GM11168 (cell line): ENCODE data around the gene SAMD4A.

Experiments used
- in situ Hi-C: fragments of 300-500 bp; cut with MboI; formaldehyde crosslinking; loops from one replicate; pipeline ENCODE4 v1.12.0; 2022; ENCODE audit warnings: low sequenced_read_pairs; ENCODE audit not compliant: unreplicated experiment

Gene SAMD4A

GRCh38 chr14:54711812-54712464 lies 145.0 kb downstream of the SAMD4A start:
- in situ Hi-C loops = no loop called here

GRCh38 chr14:54712465-54713200 lies 145.7 kb downstream of the SAMD4A start:
- in situ Hi-C loops = no loop called here

DNA sequence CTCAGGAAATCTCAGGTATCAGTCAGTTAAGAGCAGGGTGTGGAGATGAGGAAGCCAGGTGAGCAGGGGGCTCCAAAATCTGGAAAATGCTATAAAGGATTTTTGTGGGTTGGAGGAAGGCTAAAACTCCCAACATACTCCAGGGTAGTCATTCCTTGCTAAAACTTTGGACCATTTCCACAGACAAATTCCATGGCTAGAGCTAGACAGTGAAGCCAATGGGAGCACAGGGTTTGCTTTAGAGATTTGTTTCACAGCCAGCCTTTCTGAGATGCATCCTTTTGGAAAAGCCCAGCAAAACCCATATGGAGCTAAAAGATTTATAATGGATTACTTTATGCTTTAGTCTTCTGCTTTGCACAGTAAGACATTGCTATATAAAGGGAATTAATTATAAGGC lies 146.5 kb downstream of the SAMD4A start:
- in situ Hi-C loops = no loop called here

DNA sequence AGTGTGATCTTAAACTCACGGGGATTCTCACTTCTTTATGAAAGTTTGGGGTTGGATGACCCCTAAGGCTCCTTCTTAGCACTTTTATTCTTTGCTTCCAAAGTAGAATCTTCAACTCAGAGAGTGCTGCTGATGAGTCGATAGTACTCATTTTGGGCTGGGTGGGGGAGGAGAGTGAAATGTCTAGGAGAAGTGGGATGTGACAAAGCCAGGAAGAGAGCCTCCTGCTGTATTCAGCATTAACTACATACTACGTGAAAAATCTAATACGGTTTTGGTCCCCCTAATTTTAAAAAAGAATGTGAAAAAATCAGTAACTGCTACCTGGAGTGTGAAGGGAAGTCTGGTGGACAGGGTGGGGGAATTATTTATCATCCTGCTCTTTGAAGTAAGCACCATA lies 148.3 kb downstream of the SAMD4A start:
- in situ Hi-C loops = no loop called here

DNA sequence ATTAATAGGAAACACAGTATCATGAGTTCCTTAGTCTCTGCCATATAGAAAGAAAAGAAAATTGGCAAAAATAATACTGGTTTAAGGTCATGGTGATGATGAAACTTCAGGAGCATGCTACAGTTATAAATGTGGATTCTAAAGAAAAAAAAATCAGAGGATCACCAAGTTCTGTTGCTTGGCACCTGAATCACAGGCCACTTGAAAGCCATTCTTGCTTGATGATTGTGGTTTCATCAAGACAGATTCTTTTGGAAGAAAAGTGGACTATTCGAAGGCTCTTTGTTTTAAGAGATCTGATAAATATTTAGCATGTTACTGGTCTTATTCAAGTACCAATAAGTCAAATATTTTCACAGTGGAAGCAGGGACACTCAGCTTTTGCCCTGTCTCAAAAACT lies 148.9 kb downstream of the SAMD4A start:
- in situ Hi-C loops = no loop called here

- in situ Hi-C loops = no loop called here
Observed at GRCh38 chr14:54716862-54717261, 149.9 kb downstream of the SAMD4A start.

DNA sequence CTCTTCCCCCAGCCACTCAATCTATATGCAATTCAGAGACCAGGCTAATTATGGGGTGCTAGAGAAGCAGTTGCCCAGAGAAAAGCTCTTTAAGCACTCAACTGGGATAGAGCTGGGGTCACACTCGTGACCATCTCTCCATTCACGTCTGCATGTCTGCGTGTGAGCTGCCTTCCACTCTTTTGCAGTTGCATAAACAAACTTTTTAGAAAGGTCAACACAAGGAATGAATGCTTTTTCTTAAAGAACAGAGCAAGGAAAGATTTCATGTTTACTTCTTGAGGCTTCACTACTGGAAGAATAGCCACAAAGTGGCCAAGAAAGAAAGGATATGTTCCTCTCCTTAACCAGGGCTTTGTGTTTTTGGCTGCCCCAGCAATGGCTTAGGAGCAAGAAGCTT lies 151.1 kb downstream of the SAMD4A start:
- in situ Hi-C loops = no loop called here

- in situ Hi-C loops = no loop called here
Observed at GRCh38 chr14:54719406-54719805, 152.5 kb downstream of the SAMD4A start.

GRCh38 chr14:54722791-54723432 lies 156.0 kb downstream of the SAMD4A start:
- in situ Hi-C loops = no loop called here

DNA sequence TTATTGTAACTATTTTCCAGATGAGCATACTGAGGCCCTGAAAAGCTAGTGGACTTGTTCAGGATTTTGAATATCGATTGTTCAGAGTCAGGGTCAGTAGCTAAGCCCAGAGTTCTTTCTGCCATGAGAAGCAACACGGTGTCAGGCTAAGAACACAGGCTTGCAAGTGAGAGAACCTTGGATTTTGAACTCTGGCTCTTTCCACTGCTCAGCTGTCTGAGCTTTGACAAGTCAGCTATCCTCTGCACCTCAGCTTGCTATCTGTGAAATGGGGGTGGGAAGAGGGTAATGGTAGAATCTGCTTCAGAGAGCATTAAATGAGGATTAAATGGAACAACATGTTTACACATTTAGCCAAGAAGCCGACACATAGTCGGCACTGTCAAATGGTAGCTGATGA lies 157.2 kb downstream of the SAMD4A start:
- in situ Hi-C loops = no loop called here

DNA sequence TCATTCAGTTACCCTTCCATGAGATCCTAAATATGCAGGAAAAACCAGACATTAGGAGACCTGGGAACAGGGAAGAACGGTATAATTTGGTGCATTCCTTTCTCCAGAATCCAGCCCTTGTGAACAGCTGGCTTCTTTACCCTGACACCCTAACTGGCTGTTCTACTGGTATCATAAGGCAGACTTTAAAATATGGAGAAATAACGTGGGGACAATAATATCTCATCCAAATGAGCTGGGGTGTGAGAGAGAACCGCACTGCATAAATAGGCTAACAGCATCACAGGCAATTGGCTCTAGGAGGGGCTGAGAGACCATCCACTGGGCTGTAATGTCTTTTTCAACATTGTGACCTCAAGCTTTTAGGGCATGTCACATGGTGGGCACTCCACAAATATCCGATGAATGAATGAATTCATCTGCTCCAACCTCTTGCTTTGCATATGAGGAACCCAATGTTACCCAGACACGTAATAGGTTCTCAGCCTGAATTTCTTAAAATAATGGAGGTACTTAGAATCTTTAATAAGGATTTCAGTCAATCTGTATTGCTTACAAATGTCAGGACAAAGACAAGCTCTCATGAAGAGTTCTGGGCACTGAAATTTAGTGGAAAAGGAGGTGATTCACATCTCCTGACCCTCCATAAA lies 157.9 kb downstream of the SAMD4A start:
- in situ Hi-C loops = no loop called here

DNA sequence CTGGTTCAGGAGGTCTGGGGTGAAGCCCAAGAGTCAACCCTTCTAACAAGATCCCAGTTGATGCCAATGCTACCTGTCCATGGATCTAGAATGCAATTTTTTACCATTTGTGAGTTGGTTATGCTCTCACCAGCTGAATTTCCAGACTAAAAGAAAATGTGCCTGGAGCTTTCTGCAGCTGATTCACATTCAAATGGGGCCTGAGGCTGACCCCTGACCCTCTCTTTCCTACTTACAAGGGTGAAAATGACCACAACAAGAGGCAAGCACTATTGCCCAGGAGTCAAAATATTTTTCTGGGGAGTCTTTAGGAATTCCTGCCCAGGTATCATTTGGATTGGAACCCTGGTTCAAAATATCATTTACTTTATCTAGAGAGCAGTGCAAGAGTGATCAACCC lies 159.1 kb downstream of the SAMD4A start:
- in situ Hi-C loops = no loop called here

- in situ Hi-C loops = no loop called here
Observed at GRCh38 chr14:54727929-54728328, 161.0 kb downstream of the SAMD4A start.

DNA sequence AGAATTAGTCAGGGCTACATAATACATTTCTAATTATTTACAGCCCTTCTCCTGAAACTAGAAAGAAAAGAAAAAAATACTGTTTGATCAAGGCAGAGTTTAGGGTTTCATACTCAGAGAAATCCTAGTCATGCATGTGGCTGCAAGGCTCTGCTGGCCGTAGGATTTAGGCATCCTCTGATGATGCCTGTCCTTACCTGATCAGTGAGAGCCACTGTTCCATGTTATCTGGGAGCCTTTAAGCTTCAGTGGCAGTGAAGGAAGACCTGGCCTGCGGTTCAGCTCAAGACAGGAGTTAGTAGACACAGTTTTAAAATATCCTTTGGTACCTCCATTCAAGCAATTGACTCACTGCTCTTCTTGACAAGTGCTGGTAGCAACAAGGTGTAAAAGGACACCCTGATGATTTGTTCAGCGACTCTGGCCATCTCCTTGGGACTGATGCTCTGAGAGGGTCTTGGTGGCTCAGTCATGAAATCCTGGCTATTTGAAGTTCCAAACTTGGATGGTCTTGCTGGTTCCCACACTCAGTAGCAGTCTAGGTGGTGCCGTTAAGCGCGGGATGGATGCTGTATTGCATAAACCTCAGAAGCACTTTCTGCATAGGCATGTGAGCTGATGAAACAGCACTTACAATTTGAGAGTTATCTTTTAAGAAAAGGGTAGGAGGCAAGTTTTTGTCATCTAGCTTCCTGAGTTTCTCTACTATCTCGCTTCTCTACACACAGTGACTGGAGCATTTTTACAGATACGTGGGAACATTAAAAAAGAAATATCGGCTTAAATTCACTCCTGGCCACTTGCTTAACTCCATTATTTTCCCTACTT lies 162.0 kb downstream of the SAMD4A start:
- in situ Hi-C loops = no loop called here

DNA sequence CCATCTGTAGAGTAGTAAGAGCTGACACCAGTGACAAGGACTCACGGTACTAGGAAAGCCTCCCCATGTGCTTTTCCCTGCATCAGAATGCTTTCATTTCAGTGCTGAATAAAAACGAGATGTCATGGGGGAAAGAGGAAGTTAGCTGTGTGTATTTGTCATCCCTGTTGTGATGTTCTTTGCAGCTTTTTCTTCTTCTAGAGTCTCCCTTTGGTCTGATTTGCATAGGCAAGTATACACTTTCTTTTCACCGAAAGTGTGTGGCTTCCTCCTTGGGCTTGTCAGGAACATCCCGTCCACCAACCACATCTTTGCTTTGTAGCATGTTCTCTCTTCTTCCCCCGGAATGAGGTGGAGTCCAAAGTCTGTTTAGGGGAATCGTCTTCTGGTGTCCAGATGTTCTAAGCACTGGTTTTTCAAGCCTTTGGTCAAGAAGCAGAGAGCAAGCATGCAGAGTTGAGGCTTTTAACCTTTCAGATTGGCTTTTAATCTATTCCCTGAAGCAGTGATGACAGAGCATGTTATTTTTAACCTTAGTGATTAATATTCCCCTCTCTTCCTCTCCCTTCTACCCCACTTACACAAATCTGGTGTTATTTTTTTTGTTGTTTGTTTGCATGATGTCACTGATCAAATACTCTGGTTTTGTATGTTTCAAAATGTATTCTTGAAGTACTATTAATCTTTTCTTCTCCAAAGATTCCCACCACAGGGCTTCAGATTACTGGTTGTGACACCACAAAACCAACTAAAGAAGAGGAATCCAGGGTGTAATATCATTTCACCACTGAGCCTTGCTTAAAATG lies 163.4 kb downstream of the SAMD4A start:
- in situ Hi-C loops = no loop called here

DNA sequence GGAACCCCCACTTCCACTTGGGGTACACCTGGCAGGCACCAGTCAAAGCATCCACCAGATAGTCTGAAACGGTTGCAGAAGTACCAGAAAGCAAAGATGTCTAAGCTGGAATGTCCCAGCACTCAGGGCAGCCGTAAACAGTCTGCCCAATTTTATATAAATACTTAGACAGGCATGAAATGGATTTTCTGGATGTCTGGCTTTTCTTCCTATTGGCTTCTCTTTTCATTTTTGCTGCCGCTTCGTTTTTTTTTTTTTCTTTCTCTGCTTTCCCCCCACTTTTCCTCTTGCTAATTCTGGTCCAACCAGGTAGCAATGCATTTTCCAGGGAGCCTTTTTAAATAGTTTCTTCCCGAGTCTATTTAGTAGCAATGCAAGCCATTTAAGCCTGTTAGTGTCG lies 168.0 kb downstream of the SAMD4A start:
- in situ Hi-C loops = no loop called here

- in situ Hi-C loops = no loop called here
Observed at GRCh38 chr14:54735424-54735823, 168.5 kb downstream of the SAMD4A start.

DNA sequence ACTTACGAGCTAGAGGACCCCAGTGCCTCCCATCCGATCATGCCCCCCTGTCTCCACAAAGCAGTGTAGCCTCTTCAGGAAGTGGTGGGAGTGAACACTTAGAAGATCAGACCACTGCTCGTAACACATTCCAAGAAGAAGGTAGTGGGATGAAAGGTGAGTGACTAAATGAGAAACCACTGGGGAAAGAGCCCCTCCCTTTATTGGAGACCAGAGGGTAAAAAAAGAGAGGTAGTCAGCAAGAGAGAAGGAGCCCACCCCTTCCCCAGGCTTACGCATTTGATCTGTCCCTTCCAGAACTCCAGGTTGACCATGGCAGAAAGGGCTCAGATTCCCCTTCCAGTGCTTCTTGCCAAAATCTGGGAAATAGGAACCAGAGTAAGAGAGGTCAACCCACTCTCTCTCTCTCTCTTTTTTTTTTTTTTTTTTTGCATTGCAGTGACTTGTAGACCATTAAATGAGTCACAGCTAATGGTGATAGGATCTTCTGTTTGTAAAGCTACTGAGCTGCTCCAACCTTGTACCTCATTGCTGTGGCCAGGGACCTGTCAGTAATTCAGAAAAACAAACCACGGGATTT lies 170.3 kb downstream of the SAMD4A start:
- in situ Hi-C loops = no loop called here

- in situ Hi-C loops = no loop called here
Observed at GRCh38 chr14:54738009-54738408, 171.1 kb downstream of the SAMD4A start.
